Tibial nerve (tissue), 4 donors: ENCODE measurements around the gene PRKCB. TPM values are rescaled to one million over a fixed set of nuclear protein-coding genes. Genes with fewer than 3 reads are reported as not detected.
A peak's percentile ranks its signal among the peaks of the same experiment; 100 is the strongest.

ENCODE experiments used
- DNase-seq, 2 donors: peaks; one replicate each; pipeline ENCODE4 v3.0.0-alpha.2; 2019; ENCODE audit warnings: low spot score in 2 of 2
- H3K27ac ChIP-seq, 4 donors: fragments of 200-600 bp; sonication (generic) in 3 of 4; one replicate each; pipeline ENCODE4 v1.5.1; 2017 to 2019; ENCODE audit warnings: mild to moderate bottlenecking in 1 of 4
- H3K27me3 ChIP-seq, 2 donors: fragments of 200-600 bp; sonication (generic) in 1 of 2; one replicate each; pipeline versions ENCODE4 v1.5.1 to v1.6.0; 2017 to 2019
- H3K36me3 ChIP-seq, 3 donors: fragments of 200-600 bp; sonication (generic); one replicate each; pipeline ENCODE4 v1.5.1; 2018 to 2019
- H3K4me1 ChIP-seq, 4 donors: fragments of 200-600 bp; sonication (generic) in 3 of 4; one replicate each; pipeline ENCODE4 v1.5.1; 2017 to 2019
- H3K4me3 ChIP-seq, 4 donors: fragments of 200-600 bp; sonication (generic) in 3 of 4; one replicate each; pipeline ENCODE4 v1.5.1; 2017 to 2019; ENCODE audit warnings: mild to moderate bottlenecking in 1 of 4, moderate library complexity in 1 of 4
- H3K9me3 ChIP-seq, 4 donors: fragments of 200-600 bp; sonication (generic) in 3 of 4; one replicate each; pipeline ENCODE4 v1.5.1; 2017 to 2019
- EP300 ChIP-seq, 2 donors: sonication (generic); formaldehyde crosslinking; IDR thresholded peaks; one replicate each; pipeline ENCODE4 v1.6.1; 2017; ENCODE audit warnings: antibody characterized with exemption in 2 of 2, mild to moderate bottlenecking in 1 of 2
- POLR2A ChIP-seq, 2 donors: fragments of 450-650 bp; IDR thresholded peaks; one replicate each; pipeline ENCODE4 v1.6.1; 2017; ENCODE audit warnings: antibody characterized with exemption in 2 of 2, mild to moderate bottlenecking in 2 of 2, moderate library complexity in 2 of 2
- WGBS, 2 donors: methylation state at CpG; one replicate each; pipeline ENCODE4 v1.1.5; 2018; 5-methylcytosine and 5-hydroxymethylcytosine counted together
- total RNA-seq, 4 donors: library from RNA; depleted of rRNA; stranded (reverse); fragments of >200 nt; gene quantifications; one replicate each; pipeline ENCODE4 v1.1.0, GENCODE V29; 2016
- TF ChIP-seq, protein P1 (sequence below), 5 experiments: fragments of 200-600 bp in 3 of 5; fragments of 450-650 bp in 2 of 5; sonication (generic) in 3 of 5; IDR thresholded peaks; one replicate each; pipeline ENCODE4 v1.5.1; 2016 to 2019; ENCODE audit warnings: antibody characterized with exemption in 5 of 5, mild to moderate bottlenecking in 3 of 5, moderate library complexity in 2 of 5

The PRKCB gene
- total RNA-seq, 4 donors from 2014 or later, result 2.7 to 6.9 (median 4.3) TPM

- WGBS, 2 donors, result 75 to 76% methylated on average over 7 of the region's 7 CpGs
- peaks cover 0 to 21% (median 2%) of the 10 kb centered on the region in 4 donors for H3K4me1 ChIP-seq
- H3K4me3 ChIP-seq, result no peak overlapping the region
- peaks cover 0 to 20% of the 10 kb centered on the region in 2 donors for H3K27me3 ChIP-seq
- H3K36me3 ChIP-seq, result no peaks in the 10 kb centered on the region
- TF ChIP-seq POLR2A (IDR thresholded peaks at IDR 0.05), result no peak
- TF ChIP-seq EP300 (IDR thresholded peaks at IDR 0.05), result no peak
- TF ChIP-seq, protein P1, sequence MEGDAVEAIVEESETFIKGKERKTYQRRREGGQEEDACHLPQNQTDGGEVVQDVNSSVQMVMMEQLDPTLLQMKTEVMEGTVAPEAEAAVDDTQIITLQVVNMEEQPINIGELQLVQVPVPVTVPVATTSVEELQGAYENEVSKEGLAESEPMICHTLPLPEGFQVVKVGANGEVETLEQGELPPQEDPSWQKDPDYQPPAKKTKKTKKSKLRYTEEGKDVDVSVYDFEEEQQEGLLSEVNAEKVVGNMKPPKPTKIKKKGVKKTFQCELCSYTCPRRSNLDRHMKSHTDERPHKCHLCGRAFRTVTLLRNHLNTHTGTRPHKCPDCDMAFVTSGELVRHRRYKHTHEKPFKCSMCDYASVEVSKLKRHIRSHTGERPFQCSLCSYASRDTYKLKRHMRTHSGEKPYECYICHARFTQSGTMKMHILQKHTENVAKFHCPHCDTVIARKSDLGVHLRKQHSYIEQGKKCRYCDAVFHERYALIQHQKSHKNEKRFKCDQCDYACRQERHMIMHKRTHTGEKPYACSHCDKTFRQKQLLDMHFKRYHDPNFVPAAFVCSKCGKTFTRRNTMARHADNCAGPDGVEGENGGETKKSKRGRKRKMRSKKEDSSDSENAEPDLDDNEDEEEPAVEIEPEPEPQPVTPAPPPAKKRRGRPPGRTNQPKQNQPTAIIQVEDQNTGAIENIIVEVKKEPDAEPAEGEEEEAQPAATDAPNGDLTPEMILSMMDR (IDR thresholded peaks at IDR 0.05), result no peak
- no peak overlapping the region for H3K27ac ChIP-seq
- no peak for DNase-seq
- H3K9me3 ChIP-seq, result peaks cover 0 to 24% (median 2%) of the 10 kb centered on the region in 4 donors
These were observed 1.7 kb upstream of the PRKCB start for GRCh38 chr16:23833960-23834685.

DNA sequence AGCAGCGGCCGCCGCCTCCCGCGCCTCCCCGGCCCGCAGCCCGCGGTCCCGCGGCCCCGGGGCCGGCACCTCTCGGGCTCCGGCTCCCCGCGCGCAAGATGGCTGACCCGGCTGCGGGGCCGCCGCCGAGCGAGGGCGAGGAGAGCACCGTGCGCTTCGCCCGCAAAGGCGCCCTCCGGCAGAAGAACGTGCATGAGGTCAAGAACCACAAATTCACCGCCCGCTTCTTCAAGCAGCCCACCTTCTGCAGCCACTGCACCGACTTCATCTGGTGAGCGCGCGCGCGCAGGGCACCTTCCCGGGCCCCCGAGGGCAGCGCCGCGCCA lies 258 bp downstream of the PRKCB start:
- no peak for DNase-seq
- whole genome bisulfite sequencing, 2 donors, result 0 to 2% methylated on average over 16 to 20 of the region's 45 CpGs
- Histone ChIP-seq H3K27me3 (peaks cover 0 to 20% of the 10 kb centered on the region in 2 donors), H3K4me1 (peaks cover 0 to 21% (median 2%) of the 10 kb centered on the region in 4 donors), H3K36me3 (no peaks in the 10 kb centered on the region), H3K4me3 (peak overlapping the region; percentile 19 to 57 (median 44)), H3K27ac (peak overlapping the region in 1 of 4 donors; percentile 27), H3K9me3 (peaks cover 0 to 6% (median 0%) of the 10 kb centered on the region in 4 donors)
- no peak for TF ChIP-seq POLR2A (IDR thresholded peaks at IDR 0.05)
- TF ChIP-seq, protein P1 (IDR thresholded peaks at IDR 0.05), result no peak
- no peak for TF ChIP-seq EP300 (IDR thresholded peaks at IDR 0.05)

- 2 to 6% methylated on average over 29 to 49 of the region's 63 CpGs for WGBS, 2 donors
- Histone ChIP-seq H3K4me3 (peak overlapping the region; percentile 19 to 57 (median 44)), H3K4me1 (peaks cover 0 to 21% (median 2%) of the 10 kb centered on the region in 4 donors), H3K27ac (peak overlapping the region in 1 of 4 donors; percentile 27), H3K36me3 (no peaks in the 10 kb centered on the region), H3K27me3 (peaks cover 0 to 20% of the 10 kb centered on the region in 2 donors), H3K9me3 (peaks cover 0 to 2% (median 0%) of the 10 kb centered on the region in 4 donors)
- no peak for DNase-seq
- TF ChIP-seq EP300 (IDR thresholded peaks at IDR 0.05) (no peak), POLR2A (IDR thresholded peaks at IDR 0.05) (no peak)
- TF ChIP-seq, protein P1 (IDR thresholded peaks at IDR 0.05), result no peak
These were observed 875 bp downstream of the PRKCB start for GRCh38 chr16:23836404-23837311.

GRCh38 chr16:23837553-23838308 lies 1.9 kb downstream of the PRKCB start:
- Histone ChIP-seq H3K4me3 (peak overlapping the region in 2 of 4 donors; percentile 56 to 57), H3K27ac (no peak overlapping the region), H3K27me3 (peaks cover 0 to 20% of the 10 kb centered on the region in 2 donors), H3K9me3 (no peaks in the 10 kb centered on the region), H3K36me3 (no peaks in the 10 kb centered on the region), H3K4me1 (peaks cover 0 to 21% (median 3%) of the 10 kb centered on the region in 4 donors)
- DNase-seq, result no peak
- WGBS, 2 donors, result 51 to 55% methylated on average over 15 to 16 of the region's 16 CpGs
- TF ChIP-seq POLR2A (IDR thresholded peaks at IDR 0.05) (no peak), EP300 (IDR thresholded peaks at IDR 0.05) (no peak)
- TF ChIP-seq, protein P1 (IDR thresholded peaks at IDR 0.05), result no peak
